GM23338 (cell line): Measurements from ENCODE around the gene CSF3. TPM values are rescaled to one million over a fixed set of nuclear protein-coding genes. Genes with fewer than 3 reads are reported as not detected.

Source experiments
- ATAC-seq: fragments of 200-7000 bp; cut with Tn5 transposase; 3 replicates; pipeline ENCODE4 v1.9.1; 2020
- DNase-seq: peaks from one replicate; pipeline ENCODE4 v3.0.0-alpha.2; 2015; ENCODE audit warnings: low spot score
- H2AFZ ChIP-seq: fragments of 200-600 bp; sonication (generic); 2 replicates; pipeline ENCODE4 v1.8.0; 2016; ENCODE audit warnings: antibody characterized with exemption, mild to moderate bottlenecking, moderate library complexity
- H3F3A ChIP-seq: fragments of 200-600 bp; sonication (generic); replicated peaks from 2 replicates; pipeline ENCODE4 v1.8.0; 2017; ENCODE audit warnings: antibody characterized with exemption, mixed run types, low read depth
- H3K27ac ChIP-seq: fragments of 200-600 bp; sonication (generic); 2 replicates; pipeline ENCODE4 v1.6.1; 2016; ENCODE audit warnings: low read depth
- H3K27me3 ChIP-seq: fragments of 200-600 bp; sonication (generic); 2 replicates; pipeline ENCODE4 v1.8.0; 2016; ENCODE audit warnings: mild to moderate bottlenecking, mixed run types, moderate library complexity; ENCODE audit not compliant: insufficient read depth
- H3K36me3 ChIP-seq: fragments of 200-600 bp; sonication (generic); 2 replicates; pipeline ENCODE4 v1.8.0; 2016; ENCODE audit warnings: mild to moderate bottlenecking; ENCODE audit not compliant: insufficient read depth
- H3K4me1 ChIP-seq: fragments of 200-600 bp; sonication (generic); 2 replicates; pipeline ENCODE4 v1.8.0; 2016; ENCODE audit warnings: mild to moderate bottlenecking, moderate library complexity; ENCODE audit not compliant: insufficient read depth
- H3K4me2 ChIP-seq: fragments of 200-600 bp; sonication (generic); 2 replicates; pipeline ENCODE4 v1.7.1; 2017; ENCODE audit warnings: mixed run types
- H3K4me3 ChIP-seq: fragments of 200-600 bp; sonication (generic); 2 replicates; pipeline ENCODE4 v1.6.1; 2016; ENCODE audit warnings: mixed run types
- H3K79me2 ChIP-seq: fragments of 200-600 bp; sonication (generic); replicated peaks from 2 replicates; pipeline ENCODE4 v1.8.0; 2017; ENCODE audit warnings: mild to moderate bottlenecking; ENCODE audit not compliant: insufficient read depth
- H3K9me2 ChIP-seq: fragments of 200-600 bp; sonication (generic); 2 replicates; pipeline ENCODE4 v1.8.0; 2017; ENCODE audit not compliant: insufficient read depth
- H4K20me1 ChIP-seq: fragments of 200-600 bp; sonication (generic); replicated peaks from 2 replicates; pipeline ENCODE4 v1.8.0; 2017; ENCODE audit warnings: mild to moderate bottlenecking; ENCODE audit not compliant: insufficient read depth
- H3K27ac Mint-ChIP-seq: 2 replicates; pipeline ENCODE4 v1.8.0; 2020; ENCODE audit warnings: inconsistent platforms, mild to moderate bottlenecking, moderate library complexity, mixed read lengths
- H3K27me3 Mint-ChIP-seq: 3 replicates; pipeline ENCODE4 v1.8.0; 2022; ENCODE audit warnings: low read depth, mild to moderate bottlenecking, moderate library complexity, mixed read lengths, inconsistent platforms; ENCODE audit not compliant: insufficient read depth, poor library complexity
- H3K36me3 Mint-ChIP-seq: 3 replicates; pipeline ENCODE4 v1.8.0; 2021; ENCODE audit warnings: low read depth, mild to moderate bottlenecking, inconsistent platforms, moderate library complexity, mixed read lengths
- H3K4me1 Mint-ChIP-seq: 3 replicates; pipeline ENCODE4 v1.8.0; 2020; ENCODE audit warnings: mild to moderate bottlenecking, inconsistent platforms, mixed read lengths
- H3K4me3 Mint-ChIP-seq: 3 replicates; pipeline ENCODE4 v1.8.0; 2021; ENCODE audit warnings: moderate library complexity, mild to moderate bottlenecking, inconsistent platforms, mixed read lengths
- H3K9me3 Mint-ChIP-seq: 3 replicates; pipeline ENCODE4 v1.8.0; 2020; ENCODE audit warnings: moderate library complexity, mild to moderate bottlenecking, inconsistent platforms, mixed read lengths
- EZH2 ChIP-seq: fragments of 200-600 bp; sonication (generic); IDR thresholded peaks from one replicate; pipeline ENCODE4 v1.8.0; 2017; ENCODE audit warnings: antibody characterized with exemption, mild to moderate bottlenecking, low read depth; ENCODE audit not compliant: unreplicated experiment
- EZH2phosphoT487 ChIP-seq: fragments of 200-600 bp; sonication (generic); IDR thresholded peaks from one replicate; pipeline ENCODE4 v1.8.1; 2018; ENCODE audit warnings: antibody characterized with exemption; ENCODE audit not compliant: unreplicated experiment
- JUNB ChIP-seq: IDR thresholded peaks from one replicate; pipeline ENCODE4 v1.6.1; 2016; ENCODE audit warnings: antibody characterized with exemption; ENCODE audit not compliant: unreplicated experiment
- NANOG ChIP-seq: IDR thresholded peaks from 2 replicates; pipeline ENCODE4 v1.6.1; 2016; ENCODE audit warnings: antibody characterized with exemption, borderline replicate concordance
- POLR2AphosphoS5 ChIP-seq: IDR thresholded peaks from 2 replicates; pipeline ENCODE4 v1.6.1; 2016; ENCODE audit warnings: antibody characterized with exemption, low read depth
- ZNF114 ChIP-seq: fragments of 250-450 bp; sonication (Bioruptor Pico); IDR thresholded peaks from 2 replicates; pipeline ENCODE4 v1.5.0; 2020; ENCODE audit warnings: mild to moderate bottlenecking, moderate library complexity
- ZNF331 ChIP-seq: fragments of 250-450 bp; sonication (Bioruptor Pico); IDR thresholded peaks from 2 replicates; pipeline ENCODE4 v1.5.0; 2020; ENCODE audit warnings: low read depth, mild to moderate bottlenecking, moderate library complexity
- polyA plus RNA-seq: library from polyadenylated mRNA; unstranded; fragments of >200 nt; fragmentation: Nextera tagmentation; extraction: Ambion mirVana; gene quantifications from 2 replicates; pipeline ENCODE4 v1.2.1, GENCODE V29; 2016
- total RNA-seq: library from RNA; depleted of rRNA; stranded (reverse); fragments of >200 nt; shearing (Covaris generic); gene quantifications from 2 replicates; pipeline ENCODE4 v1.2.3, GENCODE V29; 2014
- TF ChIP-seq, protein P1 (sequence below), 2 experiments: fragments of 200-600 bp in 1 of 2; sonication (generic) in 1 of 2; conservative IDR thresholded peaks; 2 replicates each; pipeline versions ENCODE4 v1.5.1 to v1.6.1; 2016 to 2017; ENCODE audit warnings: antibody characterized with exemption in 2 of 2, low read depth in 2 of 2, mild to moderate bottlenecking in 2 of 2, moderate library complexity in 1 of 2
- TF ChIP-seq, protein P2 (sequence below): IDR thresholded peaks from one replicate; pipeline ENCODE4 v1.6.1; 2018; ENCODE audit warnings: antibody characterized with exemption; ENCODE audit not compliant: unreplicated experiment
- TF ChIP-seq, protein P3 (sequence below): fragments of 250-450 bp; sonication (Bioruptor Pico); IDR thresholded peaks from 2 replicates; pipeline ENCODE4 v1.5.0; 2020; ENCODE audit warnings: mild to moderate bottlenecking, moderate library complexity

The CSF3 gene
- total and polyA plus RNA-seq, 2 experiments from 2014 or later: not detected

DNA sequence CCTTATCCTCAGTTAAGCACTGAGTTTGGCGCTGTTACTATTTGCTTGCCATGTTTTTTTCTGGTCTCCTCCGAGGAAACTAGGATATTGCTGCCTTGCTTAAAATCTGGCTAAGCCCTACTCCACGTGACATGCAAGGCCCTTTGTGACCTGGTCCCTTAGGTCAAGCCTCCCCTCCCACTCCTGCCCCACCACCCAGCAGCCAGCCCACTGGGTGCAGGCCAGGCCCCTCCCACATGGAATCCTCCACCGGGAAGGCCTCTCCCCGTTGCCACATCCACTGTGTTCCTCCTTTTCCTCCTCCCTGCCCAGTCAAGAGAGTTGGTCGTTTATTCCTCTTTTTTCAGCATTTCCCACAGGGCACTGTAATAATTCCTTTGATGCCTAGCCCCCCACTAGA, 18.4 kb upstream of the CSF3 start:
- Mint-ChIP-seq H3K27ac (no peak overlapping the region), H3K9me3 (no peaks in the 10 kb centered on the region; the same call in 2 of the 3 replicates), H3K4me1 (no peaks in the 10 kb centered on the region), H3K27me3 (peaks cover 10% of the 10 kb centered on the region), H3K4me3 (no peak overlapping the region), H3K36me3 (peaks cover 57% of the 10 kb centered on the region)
- peaks cover 4% of the 10 kb centered on the region for H4K20me1 ChIP-seq
- H3K4me2 ChIP-seq: no peak overlapping the region
- H3F3A ChIP-seq: peaks cover 8% of the 10 kb centered on the region; the same call in 1 of the 2 replicates
- H3K36me3 ChIP-seq: peaks cover 24% of the 10 kb centered on the region; the same call in 1 of the 2 replicates
- H2AFZ ChIP-seq: no peak overlapping the region
- TF ChIP-seq ZNF114 (CRISPR knock-in tag): no peak
- TF ChIP-seq, protein P1, sequence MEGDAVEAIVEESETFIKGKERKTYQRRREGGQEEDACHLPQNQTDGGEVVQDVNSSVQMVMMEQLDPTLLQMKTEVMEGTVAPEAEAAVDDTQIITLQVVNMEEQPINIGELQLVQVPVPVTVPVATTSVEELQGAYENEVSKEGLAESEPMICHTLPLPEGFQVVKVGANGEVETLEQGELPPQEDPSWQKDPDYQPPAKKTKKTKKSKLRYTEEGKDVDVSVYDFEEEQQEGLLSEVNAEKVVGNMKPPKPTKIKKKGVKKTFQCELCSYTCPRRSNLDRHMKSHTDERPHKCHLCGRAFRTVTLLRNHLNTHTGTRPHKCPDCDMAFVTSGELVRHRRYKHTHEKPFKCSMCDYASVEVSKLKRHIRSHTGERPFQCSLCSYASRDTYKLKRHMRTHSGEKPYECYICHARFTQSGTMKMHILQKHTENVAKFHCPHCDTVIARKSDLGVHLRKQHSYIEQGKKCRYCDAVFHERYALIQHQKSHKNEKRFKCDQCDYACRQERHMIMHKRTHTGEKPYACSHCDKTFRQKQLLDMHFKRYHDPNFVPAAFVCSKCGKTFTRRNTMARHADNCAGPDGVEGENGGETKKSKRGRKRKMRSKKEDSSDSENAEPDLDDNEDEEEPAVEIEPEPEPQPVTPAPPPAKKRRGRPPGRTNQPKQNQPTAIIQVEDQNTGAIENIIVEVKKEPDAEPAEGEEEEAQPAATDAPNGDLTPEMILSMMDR (conservative IDR thresholded peaks at IDR 0.05; ENCODE audit: low read depth in 2 of 2): no peak
- no peak for TF ChIP-seq ZNF331 (CRISPR knock-in tag)
- TF ChIP-seq EZH2: no peak
- TF ChIP-seq, protein P2, sequence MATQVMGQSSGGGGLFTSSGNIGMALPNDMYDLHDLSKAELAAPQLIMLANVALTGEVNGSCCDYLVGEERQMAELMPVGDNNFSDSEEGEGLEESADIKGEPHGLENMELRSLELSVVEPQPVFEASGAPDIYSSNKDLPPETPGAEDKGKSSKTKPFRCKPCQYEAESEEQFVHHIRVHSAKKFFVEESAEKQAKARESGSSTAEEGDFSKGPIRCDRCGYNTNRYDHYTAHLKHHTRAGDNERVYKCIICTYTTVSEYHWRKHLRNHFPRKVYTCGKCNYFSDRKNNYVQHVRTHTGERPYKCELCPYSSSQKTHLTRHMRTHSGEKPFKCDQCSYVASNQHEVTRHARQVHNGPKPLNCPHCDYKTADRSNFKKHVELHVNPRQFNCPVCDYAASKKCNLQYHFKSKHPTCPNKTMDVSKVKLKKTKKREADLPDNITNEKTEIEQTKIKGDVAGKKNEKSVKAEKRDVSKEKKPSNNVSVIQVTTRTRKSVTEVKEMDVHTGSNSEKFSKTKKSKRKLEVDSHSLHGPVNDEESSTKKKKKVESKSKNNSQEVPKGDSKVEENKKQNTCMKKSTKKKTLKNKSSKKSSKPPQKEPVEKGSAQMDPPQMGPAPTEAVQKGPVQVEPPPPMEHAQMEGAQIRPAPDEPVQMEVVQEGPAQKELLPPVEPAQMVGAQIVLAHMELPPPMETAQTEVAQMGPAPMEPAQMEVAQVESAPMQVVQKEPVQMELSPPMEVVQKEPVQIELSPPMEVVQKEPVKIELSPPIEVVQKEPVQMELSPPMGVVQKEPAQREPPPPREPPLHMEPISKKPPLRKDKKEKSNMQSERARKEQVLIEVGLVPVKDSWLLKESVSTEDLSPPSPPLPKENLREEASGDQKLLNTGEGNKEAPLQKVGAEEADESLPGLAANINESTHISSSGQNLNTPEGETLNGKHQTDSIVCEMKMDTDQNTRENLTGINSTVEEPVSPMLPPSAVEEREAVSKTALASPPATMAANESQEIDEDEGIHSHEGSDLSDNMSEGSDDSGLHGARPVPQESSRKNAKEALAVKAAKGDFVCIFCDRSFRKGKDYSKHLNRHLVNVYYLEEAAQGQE: no peak
- no peak for TF ChIP-seq NANOG
- TF ChIP-seq JUNB: no peak
- no peaks in the 10 kb centered on the region for H3K27me3 ChIP-seq
- H3K27ac ChIP-seq: no peak overlapping the region
- H3K79me2 ChIP-seq: no peaks in the 10 kb centered on the region
- no peak overlapping the region for H3K4me3 ChIP-seq
- no peak for DNase-seq
- H3K4me1 ChIP-seq: no peaks in the 10 kb centered on the region
- no peak for ATAC-seq
- H3K9me2 ChIP-seq: no peaks in the 10 kb centered on the region

DNA sequence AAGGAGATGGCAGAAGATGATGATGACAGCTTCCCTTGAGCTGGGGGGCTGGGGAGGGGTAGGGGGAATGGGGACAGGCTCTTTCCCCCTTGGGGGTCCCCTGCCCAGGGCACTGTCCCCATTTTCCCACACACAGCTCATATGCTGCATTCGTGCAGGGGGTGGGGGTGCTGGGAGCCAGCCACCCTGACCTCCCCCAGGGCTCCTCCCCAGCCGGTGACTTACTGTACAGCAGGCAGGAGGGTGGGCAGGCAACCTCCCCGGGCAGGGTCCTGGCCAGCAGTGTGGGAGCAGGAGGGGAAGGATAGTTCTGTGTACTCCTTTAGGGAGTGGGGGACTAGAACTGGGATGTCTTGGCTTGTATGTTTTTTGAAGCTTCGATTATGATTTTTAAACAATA, 17.7 kb upstream of the CSF3 start:
- peaks cover 8% of the 10 kb centered on the region; the same call in 1 of the 2 replicates for H3F3A ChIP-seq
- no peaks in the 10 kb centered on the region for H3K27me3 ChIP-seq
- no peak for ATAC-seq
- Mint-ChIP-seq H3K4me3 (no peak overlapping the region), H3K9me3 (no peaks in the 10 kb centered on the region; the same call in 2 of the 3 replicates), H3K27ac (no peak overlapping the region), H3K4me1 (no peaks in the 10 kb centered on the region), H3K36me3 (peaks cover 49% of the 10 kb centered on the region), H3K27me3 (peaks cover 10% of the 10 kb centered on the region)
- H3K4me2 ChIP-seq: no peak overlapping the region
- no peaks in the 10 kb centered on the region for H3K79me2 ChIP-seq
- peaks cover 24% of the 10 kb centered on the region; the same call in 1 of the 2 replicates for H3K36me3 ChIP-seq
- no peak overlapping the region for H2AFZ ChIP-seq
- no peaks in the 10 kb centered on the region for H3K9me2 ChIP-seq
- H3K4me1 ChIP-seq: no peaks in the 10 kb centered on the region
- H4K20me1 ChIP-seq: peaks cover 4% of the 10 kb centered on the region
- H3K27ac ChIP-seq: no peak overlapping the region
- no peak overlapping the region for H3K4me3 ChIP-seq
- no peak for DNase-seq
- TF ChIP-seq EZH2 (no peak), JUNB (no peak), POLR2AphosphoS5 (no peak), ZNF114 (CRISPR knock-in tag) (no peak), EZH2phosphoT487 (no peak)
- TF ChIP-seq, protein P3, sequence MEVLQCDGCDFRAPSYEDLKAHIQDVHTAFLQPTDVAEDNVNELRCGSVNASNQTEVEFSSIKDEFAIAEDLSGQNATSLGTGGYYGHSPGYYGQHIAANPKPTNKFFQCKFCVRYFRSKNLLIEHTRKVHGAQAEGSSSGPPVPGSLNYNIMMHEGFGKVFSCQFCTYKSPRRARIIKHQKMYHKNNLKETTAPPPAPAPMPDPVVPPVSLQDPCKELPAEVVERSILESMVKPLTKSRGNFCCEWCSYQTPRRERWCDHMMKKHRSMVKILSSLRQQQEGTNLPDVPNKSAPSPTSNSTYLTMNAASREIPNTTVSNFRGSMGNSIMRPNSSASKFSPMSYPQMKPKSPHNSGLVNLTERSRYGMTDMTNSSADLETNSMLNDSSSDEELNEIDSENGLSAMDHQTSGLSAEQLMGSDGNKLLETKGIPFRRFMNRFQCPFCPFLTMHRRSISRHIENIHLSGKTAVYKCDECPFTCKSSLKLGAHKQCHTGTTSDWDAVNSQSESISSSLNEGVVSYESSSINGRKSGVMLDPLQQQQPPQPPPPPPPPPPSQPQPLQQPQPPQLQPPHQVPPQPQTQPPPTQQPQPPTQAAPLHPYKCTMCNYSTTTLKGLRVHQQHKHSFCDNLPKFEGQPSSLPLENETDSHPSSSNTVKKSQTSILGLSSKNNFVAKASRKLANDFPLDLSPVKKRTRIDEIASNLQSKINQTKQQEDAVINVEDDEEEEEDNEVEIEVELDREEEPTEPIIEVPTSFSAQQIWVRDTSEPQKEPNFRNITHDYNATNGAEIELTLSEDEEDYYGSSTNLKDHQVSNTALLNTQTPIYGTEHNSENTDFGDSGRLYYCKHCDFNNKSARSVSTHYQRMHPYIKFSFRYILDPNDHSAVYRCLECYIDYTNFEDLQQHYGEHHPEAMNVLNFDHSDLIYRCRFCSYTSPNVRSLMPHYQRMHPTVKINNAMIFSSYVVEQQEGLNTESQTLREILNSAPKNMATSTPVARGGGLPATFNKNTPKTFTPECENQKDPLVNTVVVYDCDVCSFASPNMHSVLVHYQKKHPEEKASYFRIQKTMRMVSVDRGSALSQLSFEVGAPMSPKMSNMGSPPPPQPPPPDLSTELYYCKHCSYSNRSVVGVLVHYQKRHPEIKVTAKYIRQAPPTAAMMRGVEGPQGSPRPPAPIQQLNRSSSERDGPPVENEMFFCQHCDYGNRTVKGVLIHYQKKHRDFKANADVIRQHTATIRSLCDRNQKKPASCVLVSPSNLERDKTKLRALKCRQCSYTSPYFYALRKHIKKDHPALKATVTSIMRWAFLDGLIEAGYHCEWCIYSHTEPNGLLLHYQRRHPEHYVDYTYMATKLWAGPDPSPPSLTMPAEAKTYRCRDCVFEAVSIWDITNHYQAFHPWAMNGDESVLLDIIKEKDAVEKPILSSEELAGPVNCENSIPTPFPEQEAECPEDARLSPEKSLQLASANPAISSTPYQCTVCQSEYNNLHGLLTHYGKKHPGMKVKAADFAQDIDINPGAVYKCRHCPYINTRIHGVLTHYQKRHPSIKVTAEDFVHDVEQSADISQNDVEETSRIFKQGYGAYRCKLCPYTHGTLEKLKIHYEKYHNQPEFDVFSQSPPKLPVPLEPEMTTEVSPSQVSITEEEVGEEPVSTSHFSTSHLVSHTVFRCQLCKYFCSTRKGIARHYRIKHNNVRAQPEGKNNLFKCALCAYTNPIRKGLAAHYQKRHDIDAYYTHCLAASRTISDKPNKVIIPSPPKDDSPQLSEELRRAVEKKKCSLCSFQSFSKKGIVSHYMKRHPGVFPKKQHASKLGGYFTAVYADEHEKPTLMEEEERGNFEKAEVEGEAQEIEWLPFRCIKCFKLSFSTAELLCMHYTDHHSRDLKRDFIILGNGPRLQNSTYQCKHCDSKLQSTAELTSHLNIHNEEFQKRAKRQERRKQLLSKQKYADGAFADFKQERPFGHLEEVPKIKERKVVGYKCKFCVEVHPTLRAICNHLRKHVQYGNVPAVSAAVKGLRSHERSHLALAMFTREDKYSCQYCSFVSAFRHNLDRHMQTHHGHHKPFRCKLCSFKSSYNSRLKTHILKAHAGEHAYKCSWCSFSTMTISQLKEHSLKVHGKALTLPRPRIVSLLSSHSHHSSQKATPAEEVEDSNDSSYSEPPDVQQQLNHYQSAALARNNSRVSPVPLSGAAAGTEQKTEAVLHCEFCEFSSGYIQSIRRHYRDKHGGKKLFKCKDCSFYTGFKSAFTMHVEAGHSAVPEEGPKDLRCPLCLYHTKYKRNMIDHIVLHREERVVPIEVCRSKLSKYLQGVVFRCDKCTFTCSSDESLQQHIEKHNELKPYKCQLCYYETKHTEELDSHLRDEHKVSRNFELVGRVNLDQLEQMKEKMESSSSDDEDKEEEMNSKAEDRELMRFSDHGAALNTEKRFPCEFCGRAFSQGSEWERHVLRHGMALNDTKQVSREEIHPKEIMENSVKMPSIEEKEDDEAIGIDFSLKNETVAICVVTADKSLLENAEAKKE: no peak
